HFFc6 (cell line): Measurements from ENCODE around the gene ESCO1. TPM values are rescaled to one million over a fixed set of nuclear protein-coding genes. Genes with fewer than 3 reads are reported as not detected.
A peak's percentile ranks its signal among the peaks of the same experiment; 100 is the strongest.

ENCODE experiments used
- DNase-seq: peaks from one replicate; pipeline ENCODE4 v3.0.0-alpha.2; 2018
- H3K27ac Mint-ChIP-seq: 2 replicates; pipeline ENCODE4 v1.8.0; 2020; ENCODE audit warnings: mild to moderate bottlenecking, mixed read lengths
- H3K27me3 Mint-ChIP-seq: 2 replicates; pipeline ENCODE4 v1.8.0; 2021; ENCODE audit warnings: mild to moderate bottlenecking, moderate library complexity, mixed read lengths; ENCODE audit not compliant: insufficient read depth
- H3K36me3 Mint-ChIP-seq: 2 replicates; pipeline ENCODE4 v1.8.0; 2021; ENCODE audit warnings: low read depth, mixed read lengths
- H3K4me1 Mint-ChIP-seq: 2 replicates; pipeline ENCODE4 v1.8.0; 2020; ENCODE audit warnings: low read depth, mixed read lengths
- H3K4me3 Mint-ChIP-seq: 2 replicates; pipeline ENCODE4 v1.8.0; 2020; ENCODE audit warnings: mild to moderate bottlenecking, moderate library complexity, mixed read lengths
- H3K9me3 Mint-ChIP-seq: 2 replicates; pipeline ENCODE4 v1.8.0; 2020; ENCODE audit warnings: mild to moderate bottlenecking, mixed read lengths
- total RNA-seq, 6 experiments: library from RNA; stranded (reverse); fragmentation: NEBNext Ultra II Directional; extraction: Animal tissue kit (Norgen Biotek cat#: 25700); gene quantifications; 2 replicates in 1 of 6; 3 replicates in 5 of 6; pipeline ENCODE4 v1.2.3, GENCODE V29; 2021
- TF ChIP-seq, protein P1 (sequence below): fragments of 200-600 bp; sonication (generic); IDR thresholded peaks from 2 replicates; pipeline ENCODE4 v1.5.0; 2021; ENCODE audit warnings: antibody characterized with exemption, mild to moderate bottlenecking

Gene ESCO1
- total RNA-seq, 6 experiments from 2014 or later, result 5.8 to 7.7 (median 6.7) TPM

DNA sequence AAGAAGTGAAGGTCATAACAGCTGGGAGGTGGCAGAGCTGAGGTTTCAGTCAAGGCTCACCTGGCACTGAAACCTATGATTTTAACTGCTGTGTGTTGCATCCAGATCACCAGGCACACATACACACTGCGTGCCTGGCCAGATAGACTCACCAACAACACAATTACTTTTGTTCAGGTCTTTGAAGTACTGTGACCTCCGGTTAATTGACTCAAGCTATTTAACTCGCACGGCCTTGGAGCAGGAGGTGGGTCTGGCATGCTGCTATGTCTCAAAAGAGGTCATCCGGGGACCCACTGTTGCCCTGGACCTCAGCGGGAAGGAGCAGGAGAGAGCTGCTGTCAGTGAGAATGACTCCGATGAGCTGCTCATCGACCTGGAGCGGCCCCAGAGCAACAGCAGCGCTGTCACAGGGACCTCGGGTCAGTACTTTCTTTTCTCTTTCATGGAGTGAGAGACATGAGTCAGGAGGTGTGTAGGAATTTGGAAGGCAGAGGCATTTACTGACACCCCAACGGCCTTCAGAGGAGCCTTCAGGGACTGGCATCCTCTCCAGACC is 104.1 kb downstream of the ESCO1 start:
- H3K27me3 Mint-ChIP-seq, result peaks cover 3% of the 10 kb centered on the region; the same call in 1 of the 2 replicates
- DNase-seq, result no peak
- TF ChIP-seq, protein P1, sequence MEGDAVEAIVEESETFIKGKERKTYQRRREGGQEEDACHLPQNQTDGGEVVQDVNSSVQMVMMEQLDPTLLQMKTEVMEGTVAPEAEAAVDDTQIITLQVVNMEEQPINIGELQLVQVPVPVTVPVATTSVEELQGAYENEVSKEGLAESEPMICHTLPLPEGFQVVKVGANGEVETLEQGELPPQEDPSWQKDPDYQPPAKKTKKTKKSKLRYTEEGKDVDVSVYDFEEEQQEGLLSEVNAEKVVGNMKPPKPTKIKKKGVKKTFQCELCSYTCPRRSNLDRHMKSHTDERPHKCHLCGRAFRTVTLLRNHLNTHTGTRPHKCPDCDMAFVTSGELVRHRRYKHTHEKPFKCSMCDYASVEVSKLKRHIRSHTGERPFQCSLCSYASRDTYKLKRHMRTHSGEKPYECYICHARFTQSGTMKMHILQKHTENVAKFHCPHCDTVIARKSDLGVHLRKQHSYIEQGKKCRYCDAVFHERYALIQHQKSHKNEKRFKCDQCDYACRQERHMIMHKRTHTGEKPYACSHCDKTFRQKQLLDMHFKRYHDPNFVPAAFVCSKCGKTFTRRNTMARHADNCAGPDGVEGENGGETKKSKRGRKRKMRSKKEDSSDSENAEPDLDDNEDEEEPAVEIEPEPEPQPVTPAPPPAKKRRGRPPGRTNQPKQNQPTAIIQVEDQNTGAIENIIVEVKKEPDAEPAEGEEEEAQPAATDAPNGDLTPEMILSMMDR, result no peak
- no peaks in the 10 kb centered on the region; the same call in 1 of the 2 replicates for H3K4me1 Mint-ChIP-seq
- H3K9me3 Mint-ChIP-seq, result no peaks in the 10 kb centered on the region
- H3K27ac Mint-ChIP-seq, result no peak overlapping the region
- H3K36me3 Mint-ChIP-seq, result no peaks in the 10 kb centered on the region; the same call in 1 of the 2 replicates
- H3K4me3 Mint-ChIP-seq, result no peak overlapping the region

DNA sequence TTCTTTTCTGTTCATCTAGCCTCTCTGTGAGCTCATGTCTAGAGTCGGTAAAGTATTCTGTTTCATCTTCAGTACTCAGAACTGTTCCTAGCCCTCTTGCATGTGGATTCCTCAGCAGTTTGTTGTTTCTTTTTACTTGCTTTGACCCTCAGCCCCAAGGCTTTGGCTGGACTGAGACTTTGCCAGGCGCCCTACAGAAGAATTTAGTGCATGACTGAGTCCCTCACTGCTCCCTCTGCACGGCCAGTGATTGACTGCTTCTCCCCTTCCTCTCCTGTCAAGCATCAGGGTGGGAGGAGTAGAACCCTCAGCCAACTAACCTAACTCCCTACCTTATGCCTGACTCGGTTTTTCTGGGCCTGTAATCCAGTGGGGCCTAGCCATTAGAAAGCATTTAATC is 109.8 kb downstream of the ESCO1 start:
- TF ChIP-seq, protein P1, result no peak

DNA sequence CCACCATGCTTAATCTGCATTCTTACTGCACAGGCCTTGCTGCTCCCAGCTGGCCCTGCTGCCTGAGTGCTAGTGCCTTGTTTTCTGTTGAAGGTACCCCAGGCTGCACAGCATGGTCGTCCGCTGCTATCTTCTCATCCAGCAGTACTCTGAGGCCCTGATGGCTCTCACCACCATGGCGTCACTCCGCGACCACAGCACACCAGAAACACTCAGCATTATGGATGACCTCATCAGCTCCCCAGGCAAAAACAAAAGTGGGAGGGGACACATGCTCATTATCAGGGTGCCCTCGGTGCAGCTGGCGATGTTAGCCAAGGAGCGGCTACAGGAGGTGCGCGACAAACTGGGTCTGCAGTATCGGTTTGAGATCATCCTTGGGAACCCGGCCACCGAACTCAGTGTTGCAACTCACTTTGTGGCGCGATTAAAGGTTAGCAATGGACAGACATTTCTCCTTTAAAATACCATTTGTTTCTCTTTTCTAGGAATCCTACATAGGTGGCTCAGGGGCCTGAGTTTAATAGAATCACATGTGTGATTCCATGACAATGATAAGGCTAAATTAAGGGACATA is 110.5 kb downstream of the ESCO1 start:
- TF ChIP-seq, protein P1, result no peak
- no peak for DNase-seq
- no peak overlapping the region for H3K27ac Mint-ChIP-seq
- H3K9me3 Mint-ChIP-seq, result no peaks in the 10 kb centered on the region
- no peaks in the 10 kb centered on the region for H3K27me3 Mint-ChIP-seq
- H3K4me3 Mint-ChIP-seq, result no peak overlapping the region
- H3K4me1 Mint-ChIP-seq, result peaks cover 13% of the 10 kb centered on the region
- H3K36me3 Mint-ChIP-seq, result no peaks in the 10 kb centered on the region

More for the DNA sequence above, 109.8 kb downstream of the ESCO1 start:
- peaks cover 6% of the 10 kb centered on the region; the same call in 1 of the 2 replicates for H3K4me1 Mint-ChIP-seq
- DNase-seq, result no peak
- no peaks in the 10 kb centered on the region for H3K9me3 Mint-ChIP-seq
- no peaks in the 10 kb centered on the region for H3K36me3 Mint-ChIP-seq
- no peak overlapping the region for H3K4me3 Mint-ChIP-seq
- no peaks in the 10 kb centered on the region for H3K27me3 Mint-ChIP-seq
- no peak overlapping the region for H3K27ac Mint-ChIP-seq

DNA sequence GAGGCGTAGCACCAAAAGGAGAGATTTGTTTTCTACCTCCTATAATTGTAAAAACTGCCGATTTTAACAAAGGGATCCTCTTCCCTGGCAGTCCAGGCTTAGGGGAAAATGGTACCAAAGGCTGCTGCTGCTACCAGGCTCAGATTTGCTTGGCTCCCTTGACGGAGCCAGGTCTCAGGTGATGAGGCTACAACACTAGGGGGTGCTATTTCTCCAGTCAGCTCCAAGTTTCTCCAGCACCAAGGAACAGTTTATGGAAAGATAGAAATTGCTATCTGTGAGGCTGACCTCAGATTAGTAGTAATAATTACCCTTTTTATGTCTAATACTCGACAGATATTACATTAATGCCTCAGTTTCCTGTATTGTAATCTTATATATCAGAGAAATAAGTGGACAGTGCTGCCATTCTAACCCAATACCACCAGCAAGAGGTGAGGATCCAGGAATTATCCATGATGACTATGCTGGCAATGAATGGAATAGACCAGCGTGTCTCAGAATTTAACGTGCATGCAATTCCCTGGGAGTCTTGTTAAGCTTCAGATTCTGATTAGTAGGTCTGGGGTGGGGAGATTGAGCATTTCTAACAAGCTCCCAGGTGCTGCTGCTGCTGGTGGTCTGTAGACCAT is 111.3 kb downstream of the ESCO1 start:
- H3K9me3 Mint-ChIP-seq, result no peaks in the 10 kb centered on the region
- no peaks in the 10 kb centered on the region for H3K36me3 Mint-ChIP-seq
- TF ChIP-seq, protein P1, result peak; percentile 88
- no peak overlapping the region for H3K4me3 Mint-ChIP-seq
- no peaks in the 10 kb centered on the region for H3K27me3 Mint-ChIP-seq
- peak; percentile 33 for DNase-seq
- peaks cover 18% of the 10 kb centered on the region for H3K4me1 Mint-ChIP-seq
- no peak overlapping the region for H3K27ac Mint-ChIP-seq

DNA sequence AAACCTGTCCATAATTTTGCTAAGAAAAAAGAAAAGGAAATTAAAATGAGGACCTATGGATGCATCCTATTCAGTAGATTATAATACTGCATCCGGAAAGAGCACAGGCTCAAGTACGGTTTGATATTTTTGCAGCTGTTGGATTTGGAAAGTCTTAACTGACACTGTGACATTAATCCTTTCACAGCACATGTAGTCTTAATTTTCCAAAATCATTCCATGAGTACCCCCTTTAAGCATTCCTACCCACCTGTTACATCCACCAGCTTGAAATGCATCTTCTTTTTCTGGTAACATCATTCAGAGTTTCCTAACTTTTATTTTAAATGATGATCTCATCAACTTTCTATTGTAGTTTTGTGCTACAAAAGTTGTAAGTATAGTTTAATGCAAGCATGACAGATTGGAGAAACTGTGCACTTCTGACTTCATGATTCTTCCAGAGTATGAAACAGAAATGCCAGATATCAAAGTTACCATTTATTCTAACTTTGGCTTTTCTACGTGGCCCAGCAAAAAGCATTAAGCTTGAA is 113.5 kb downstream of the ESCO1 start:
- no peak for DNase-seq
- H3K36me3 Mint-ChIP-seq, result no peaks in the 10 kb centered on the region; the same call in 1 of the 2 replicates
- TF ChIP-seq, protein P1, result no peak
- H3K9me3 Mint-ChIP-seq, result no peaks in the 10 kb centered on the region
- H3K27me3 Mint-ChIP-seq, result no peaks in the 10 kb centered on the region; the same call in 1 of the 2 replicates
- H3K4me1 Mint-ChIP-seq, result peaks cover 18% of the 10 kb centered on the region
- no peak overlapping the region for H3K27ac Mint-ChIP-seq
- H3K4me3 Mint-ChIP-seq, result no peak overlapping the region
